ENCODE data around the gene FOXRED1.

DNA sequence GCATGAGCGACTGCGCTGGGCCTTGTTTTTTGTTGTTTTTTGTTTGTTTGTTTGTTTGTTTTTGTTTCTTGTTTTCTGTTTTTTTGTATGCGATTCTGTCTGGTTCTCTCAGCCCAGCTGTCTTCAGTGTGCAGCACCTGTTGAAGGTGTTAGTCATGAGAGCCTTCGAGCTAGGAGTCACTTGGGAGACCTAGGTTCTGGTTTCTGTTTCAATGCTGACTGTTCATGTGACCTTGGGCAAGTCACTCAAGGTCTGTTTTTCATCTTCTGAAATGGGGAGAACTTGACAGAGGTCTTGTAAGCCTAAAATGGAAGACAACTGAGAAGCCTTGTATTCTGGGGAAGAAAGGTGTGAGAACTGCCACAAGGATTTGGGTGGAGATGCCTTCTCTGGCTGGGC is 36.7 kb downstream of the FOXRED1 start:
- TF ChIP-seq, protein P1, sequence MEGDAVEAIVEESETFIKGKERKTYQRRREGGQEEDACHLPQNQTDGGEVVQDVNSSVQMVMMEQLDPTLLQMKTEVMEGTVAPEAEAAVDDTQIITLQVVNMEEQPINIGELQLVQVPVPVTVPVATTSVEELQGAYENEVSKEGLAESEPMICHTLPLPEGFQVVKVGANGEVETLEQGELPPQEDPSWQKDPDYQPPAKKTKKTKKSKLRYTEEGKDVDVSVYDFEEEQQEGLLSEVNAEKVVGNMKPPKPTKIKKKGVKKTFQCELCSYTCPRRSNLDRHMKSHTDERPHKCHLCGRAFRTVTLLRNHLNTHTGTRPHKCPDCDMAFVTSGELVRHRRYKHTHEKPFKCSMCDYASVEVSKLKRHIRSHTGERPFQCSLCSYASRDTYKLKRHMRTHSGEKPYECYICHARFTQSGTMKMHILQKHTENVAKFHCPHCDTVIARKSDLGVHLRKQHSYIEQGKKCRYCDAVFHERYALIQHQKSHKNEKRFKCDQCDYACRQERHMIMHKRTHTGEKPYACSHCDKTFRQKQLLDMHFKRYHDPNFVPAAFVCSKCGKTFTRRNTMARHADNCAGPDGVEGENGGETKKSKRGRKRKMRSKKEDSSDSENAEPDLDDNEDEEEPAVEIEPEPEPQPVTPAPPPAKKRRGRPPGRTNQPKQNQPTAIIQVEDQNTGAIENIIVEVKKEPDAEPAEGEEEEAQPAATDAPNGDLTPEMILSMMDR (IDR thresholded peaks at IDR 0.05; ENCODE audit: insufficient read depth, low read length): no peak
- TF ChIP-seq, protein P2, sequence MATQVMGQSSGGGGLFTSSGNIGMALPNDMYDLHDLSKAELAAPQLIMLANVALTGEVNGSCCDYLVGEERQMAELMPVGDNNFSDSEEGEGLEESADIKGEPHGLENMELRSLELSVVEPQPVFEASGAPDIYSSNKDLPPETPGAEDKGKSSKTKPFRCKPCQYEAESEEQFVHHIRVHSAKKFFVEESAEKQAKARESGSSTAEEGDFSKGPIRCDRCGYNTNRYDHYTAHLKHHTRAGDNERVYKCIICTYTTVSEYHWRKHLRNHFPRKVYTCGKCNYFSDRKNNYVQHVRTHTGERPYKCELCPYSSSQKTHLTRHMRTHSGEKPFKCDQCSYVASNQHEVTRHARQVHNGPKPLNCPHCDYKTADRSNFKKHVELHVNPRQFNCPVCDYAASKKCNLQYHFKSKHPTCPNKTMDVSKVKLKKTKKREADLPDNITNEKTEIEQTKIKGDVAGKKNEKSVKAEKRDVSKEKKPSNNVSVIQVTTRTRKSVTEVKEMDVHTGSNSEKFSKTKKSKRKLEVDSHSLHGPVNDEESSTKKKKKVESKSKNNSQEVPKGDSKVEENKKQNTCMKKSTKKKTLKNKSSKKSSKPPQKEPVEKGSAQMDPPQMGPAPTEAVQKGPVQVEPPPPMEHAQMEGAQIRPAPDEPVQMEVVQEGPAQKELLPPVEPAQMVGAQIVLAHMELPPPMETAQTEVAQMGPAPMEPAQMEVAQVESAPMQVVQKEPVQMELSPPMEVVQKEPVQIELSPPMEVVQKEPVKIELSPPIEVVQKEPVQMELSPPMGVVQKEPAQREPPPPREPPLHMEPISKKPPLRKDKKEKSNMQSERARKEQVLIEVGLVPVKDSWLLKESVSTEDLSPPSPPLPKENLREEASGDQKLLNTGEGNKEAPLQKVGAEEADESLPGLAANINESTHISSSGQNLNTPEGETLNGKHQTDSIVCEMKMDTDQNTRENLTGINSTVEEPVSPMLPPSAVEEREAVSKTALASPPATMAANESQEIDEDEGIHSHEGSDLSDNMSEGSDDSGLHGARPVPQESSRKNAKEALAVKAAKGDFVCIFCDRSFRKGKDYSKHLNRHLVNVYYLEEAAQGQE (IDR thresholded peaks at IDR 0.05; ENCODE audit: insufficient replicate concordance, low read depth): no peak
- no peak for TF ChIP-seq POLR2AphosphoS5 (IDR thresholded peaks at IDR 0.05; ENCODE audit: low read depth)
- no peak for TF ChIP-seq GABPA (IDR thresholded peaks at IDR 0.05; ENCODE audit: low read depth)
- no peak for TF ChIP-seq SPI1 (IDR thresholded peaks at IDR 0.05; ENCODE audit: borderline replicate concordance, low read depth)
